Activated CD8-positive, alpha-beta memory T cell treated with anti-CD3 and anti-CD28 coated beads for 4 hours (primary cell): ENCODE measurements around the gene FKBP5.
A peak's percentile ranks its signal among the peaks of the same experiment; 100 is the strongest.
"Not testable (repeated sequence)": the region's sequence is repeated elsewhere in the genome, so short reads cannot be mapped to it uniquely, and the experiment has no call there.

Source experiments
- DNase-seq, 2 donors: peaks; one replicate each; pipeline ENCODE4 v3.0.0-alpha.2; 2020; ENCODE audit warnings: low read depth in 2 of 2

The FKBP5 gene

GRCh38 chr6:35589201-35589739, 99.4 kb downstream of the FKBP5 start:
- no peak for DNase-seq

GRCh38 chr6:35587167-35587566, 101.5 kb downstream of the FKBP5 start:
- DNase-seq: no peak

DNA sequence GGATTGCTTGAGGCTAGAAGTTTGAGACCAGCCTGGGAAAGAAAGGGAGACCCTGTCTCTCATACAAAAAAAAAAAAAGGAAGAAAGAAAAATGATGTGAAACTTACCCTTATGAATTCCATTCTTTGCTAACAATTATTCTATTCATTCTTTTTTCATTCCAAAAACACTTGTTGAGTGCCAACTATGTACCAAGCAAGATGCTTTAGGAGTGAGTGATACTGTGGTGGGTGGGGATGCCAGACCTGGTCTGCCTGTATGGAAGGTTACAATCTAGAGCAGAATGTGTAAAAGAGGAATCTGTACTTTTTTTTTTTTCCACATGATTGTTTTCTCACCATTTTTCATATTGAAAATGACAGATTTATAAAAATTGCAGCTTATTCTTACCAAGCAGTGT, 102.2 kb downstream of the FKBP5 start:
- DNase-seq: no peak

DNA sequence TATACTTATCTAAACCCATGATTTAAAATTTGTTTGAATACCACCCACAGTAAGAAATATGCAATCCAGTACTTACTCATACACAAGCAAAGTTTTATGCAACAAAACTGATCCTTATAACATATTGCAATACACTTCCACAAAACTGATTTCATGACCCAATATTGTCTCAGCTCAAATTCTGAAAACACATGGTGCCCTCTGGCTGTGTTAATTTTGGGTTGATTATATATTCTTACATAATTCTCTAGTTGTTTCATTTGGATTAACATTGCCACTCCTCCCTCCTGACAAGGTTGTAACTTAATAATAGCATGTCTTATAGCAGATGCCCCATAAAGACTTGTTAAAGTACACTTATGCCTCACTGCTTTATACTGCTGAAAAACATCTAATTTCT, 103.1 kb downstream of the FKBP5 start:
- no peak for DNase-seq

DNA sequence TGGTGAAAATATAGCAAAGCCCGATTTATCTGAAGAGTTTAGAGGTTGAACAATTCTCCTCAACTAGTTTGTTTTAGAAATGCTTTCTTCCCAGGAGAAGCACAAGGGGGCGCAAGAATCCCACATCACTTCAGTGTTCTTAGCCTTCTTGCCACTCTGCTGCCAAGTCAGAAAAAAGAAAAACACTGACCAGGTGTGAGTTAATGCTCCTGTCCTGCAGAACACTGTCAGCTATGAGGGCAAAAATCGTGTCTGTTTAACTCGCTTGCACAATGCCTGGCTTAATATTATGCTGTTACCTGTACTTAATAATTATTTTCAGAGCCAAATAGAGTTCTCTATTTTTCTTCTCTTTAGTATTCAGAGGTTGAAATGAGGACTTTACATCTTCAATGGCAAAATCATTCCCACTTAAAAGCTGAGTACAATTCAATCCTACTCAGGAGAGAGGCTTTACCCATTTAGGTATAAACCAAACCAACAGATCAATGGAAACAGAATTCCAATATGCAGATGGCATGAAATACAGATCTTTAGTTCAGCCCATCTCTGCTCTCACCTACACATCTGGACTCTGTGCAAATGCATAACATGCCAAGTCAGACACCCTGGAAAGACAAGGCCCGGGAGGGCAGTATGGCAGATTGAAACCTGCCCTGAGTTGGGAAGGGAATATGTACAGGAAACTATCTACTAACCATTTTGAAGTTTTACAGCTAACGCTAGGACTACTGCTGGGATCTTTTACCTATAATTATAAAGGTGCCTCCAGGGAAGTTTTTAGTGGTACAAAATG, 104.6 kb downstream of the FKBP5 start:
- DNase-seq: peak; percentile 44 to 60

GRCh38 chr6:35582315-35582714, 106.4 kb downstream of the FKBP5 start:
- DNase-seq: no peak

- DNase-seq: no peak
Observed at GRCh38 chr6:35581633-35582032, 107.1 kb downstream of the FKBP5 start.

DNA sequence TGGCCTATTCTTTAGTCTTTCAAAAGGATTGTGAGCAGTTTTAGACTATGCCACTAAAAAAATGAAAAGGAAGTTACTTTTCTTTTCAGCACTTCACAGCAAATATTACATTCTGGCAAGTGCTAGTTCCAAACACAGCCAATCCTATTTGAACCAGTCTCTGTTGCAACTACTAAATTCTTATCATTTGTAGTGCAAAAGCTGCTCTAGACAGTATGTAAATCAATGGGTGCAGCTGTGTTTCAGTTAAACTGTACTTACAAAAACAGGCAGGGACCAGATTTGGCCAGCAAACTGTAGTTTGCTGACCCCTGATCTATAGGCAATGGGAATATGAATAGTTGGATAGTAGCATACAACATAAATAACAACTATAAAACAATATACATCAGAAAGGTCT, 107.9 kb downstream of the FKBP5 start:
- no peak for DNase-seq

- DNase-seq: no peak
Observed at GRCh38 chr6:35576682-35577081, 112.0 kb downstream of the FKBP5 start.

- DNase-seq: no peak
Observed at GRCh38 chr6:35573495-35574110, 115.1 kb downstream of the FKBP5 start.

GRCh38 chr6:35570885-35571330, 117.8 kb downstream of the FKBP5 start:
- not testable (repeated sequence) for DNase-seq

DNA sequence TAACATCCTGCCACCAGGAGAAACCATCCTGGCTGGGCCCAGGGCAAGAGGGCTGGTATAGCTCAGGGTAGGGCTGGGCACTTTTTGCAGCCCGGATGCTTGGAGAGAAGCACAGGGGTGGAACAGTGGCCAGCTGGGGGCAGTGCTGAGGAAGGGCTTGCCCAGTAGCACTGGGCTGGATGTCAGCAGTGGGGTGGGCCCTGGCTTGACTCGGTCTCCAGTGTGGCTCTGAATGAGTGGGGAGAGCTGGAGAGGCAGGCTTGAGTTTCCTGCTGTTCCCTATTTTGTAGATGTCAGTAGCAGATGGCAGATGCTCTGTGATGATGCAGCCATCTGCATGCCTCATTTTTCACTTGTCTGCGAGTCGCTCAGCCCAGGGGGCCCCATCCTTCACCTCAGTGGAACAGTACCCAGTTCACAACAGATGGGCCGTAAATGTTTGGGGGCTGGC, 119.7 kb downstream of the FKBP5 start:
- no peak for DNase-seq

DNA sequence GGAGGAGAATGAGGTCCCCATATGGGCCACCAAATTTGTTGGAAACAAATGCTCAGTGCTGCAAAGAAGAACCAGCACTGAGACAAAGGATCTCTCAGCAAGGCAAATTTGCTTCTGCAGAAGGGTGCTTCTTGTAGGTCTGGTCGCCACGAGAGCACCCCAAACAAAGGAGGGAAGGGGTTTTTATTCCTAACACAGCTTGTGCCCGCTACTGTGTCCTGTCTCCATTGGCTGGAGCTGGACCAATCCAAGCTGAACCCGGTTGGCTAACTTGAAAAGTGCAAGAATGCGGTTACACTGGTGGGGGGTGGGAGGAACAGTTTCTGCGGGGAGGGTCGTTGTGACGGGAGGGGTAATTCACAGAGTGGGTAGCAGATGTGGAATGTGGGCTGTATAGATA, 121.9 kb downstream of the FKBP5 start:
- no peak for DNase-seq

GRCh38 chr6:35564733-35565132, 124.0 kb downstream of the FKBP5 start:
- no peak for DNase-seq

- DNase-seq: no peak
Observed at GRCh38 chr6:35562060-35562459, 126.7 kb downstream of the FKBP5 start.

GRCh38 chr6:35561113-35561512, 127.6 kb downstream of the FKBP5 start:
- no peak for DNase-seq

- no peak for DNase-seq
Observed at GRCh38 chr6:35558571-35558970, 130.1 kb downstream of the FKBP5 start.

GRCh38 chr6:35557239-35557638, 131.5 kb downstream of the FKBP5 start:
- no peak for DNase-seq

DNA sequence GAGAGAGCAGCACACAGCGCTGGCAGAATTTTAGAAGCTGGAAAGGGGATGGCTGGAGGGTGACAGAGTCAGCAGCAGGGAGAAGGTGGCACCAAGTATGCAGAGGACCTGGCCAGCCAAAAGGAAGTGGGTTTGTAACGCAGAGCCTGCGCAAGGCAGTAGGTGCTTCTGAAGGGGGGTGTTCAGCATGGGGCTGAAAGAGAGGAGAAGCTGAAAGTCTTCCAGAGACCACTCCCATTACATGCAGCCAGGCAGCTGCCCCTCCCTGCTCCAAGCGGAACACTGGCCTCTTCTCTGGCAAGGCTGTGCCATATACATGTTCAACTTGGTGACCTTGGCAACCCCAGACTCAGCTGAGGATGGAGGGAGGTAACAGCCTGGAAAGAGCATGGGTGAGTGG, 133.9 kb downstream of the FKBP5 start:
- no peak for DNase-seq

GRCh38 chr6:35553315-35553714, 135.4 kb downstream of the FKBP5 start:
- DNase-seq: no peak

DNA sequence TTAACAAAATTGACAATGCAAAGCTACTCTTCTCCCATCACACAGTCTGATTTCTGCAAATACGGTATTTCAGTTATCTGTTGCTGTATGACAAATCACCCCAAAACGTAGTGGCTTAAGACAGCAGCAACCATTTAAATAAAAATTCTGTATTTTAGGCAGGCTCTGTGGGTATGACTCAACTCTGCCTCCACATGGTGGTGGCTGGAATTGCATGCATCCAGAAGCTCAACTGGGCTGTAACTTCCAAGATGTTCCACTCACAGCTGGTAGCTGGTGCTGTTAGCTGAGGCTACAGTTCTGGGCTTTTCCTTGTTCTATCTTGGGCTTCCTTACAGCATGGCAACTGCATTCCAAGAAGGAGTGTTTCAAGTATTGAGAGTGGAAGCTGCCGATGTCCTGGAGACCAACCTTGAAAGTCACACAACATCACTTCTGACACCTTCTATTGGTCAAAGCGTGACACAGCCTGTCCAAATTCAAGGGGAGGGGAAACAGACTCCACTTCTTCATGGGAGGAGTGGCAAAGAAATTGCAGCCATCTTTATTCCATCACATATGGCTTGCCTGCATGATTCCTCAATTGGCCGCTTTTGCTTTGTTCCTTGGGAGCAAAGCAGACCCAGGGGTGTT, 136.3 kb downstream of the FKBP5 start:
- peak; percentile 24 to 35 for DNase-seq

DNA sequence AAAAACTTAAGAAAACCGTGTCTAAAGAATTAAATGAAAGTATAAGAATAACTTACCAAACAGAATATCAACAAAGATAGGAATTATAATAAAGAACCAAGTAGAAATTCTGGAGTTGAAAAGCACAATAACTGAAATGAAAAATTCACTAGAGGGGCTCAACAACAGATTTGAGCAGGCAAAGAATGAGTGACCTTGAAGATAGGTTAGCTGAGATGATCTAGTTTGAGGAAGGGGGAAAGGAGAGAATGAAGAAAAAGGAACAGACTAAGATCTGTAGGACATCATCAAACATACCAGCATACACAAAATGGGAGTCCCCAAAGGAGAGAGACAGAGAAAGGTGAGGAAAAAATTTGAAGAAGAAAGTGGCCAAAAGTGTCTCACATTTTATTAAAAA, 138.3 kb downstream of the FKBP5 start:
- DNase-seq: no peak

GRCh38 chr6:35547676-35548075, 141.0 kb downstream of the FKBP5 start:
- no peak for DNase-seq
